ENCODE data around the gene AGAP4. TPM values are rescaled to one million over a fixed set of nuclear protein-coding genes. Genes with fewer than 3 reads are reported as not detected.
"Not testable (repeated sequence)": the region's sequence is repeated elsewhere in the genome, so short reads cannot be mapped to it uniquely, and the experiment has no call there.

Gene AGAP4
- total RNA-seq, 1 donor from 2014 or later = 32.9 TPM

- intact Hi-C loops (cut with micrococcal nuclease) = no loop called here
- H3K4me1 Mint-ChIP-seq (ENCODE audit: low read depth) = no peaks in the 10 kb centered on the region
- no peaks in the 10 kb centered on the region for H3K27me3 Mint-ChIP-seq (ENCODE audit: low read depth)
- H3K9me3 Mint-ChIP-seq = no peaks in the 10 kb centered on the region
- no peak overlapping the region for H3K27ac Mint-ChIP-seq
- no peak for DNase-seq (ENCODE audit: low spot score)
- no peak overlapping the region for H3K4me3 Mint-ChIP-seq (ENCODE audit: low read depth)
- H3K36me3 Mint-ChIP-seq (ENCODE audit: low read depth) = no peaks in the 10 kb centered on the region
These were observed 30.0 kb downstream of the AGAP4 start for GRCh38 chr10:45817130-45817859.

GRCh38 chr10:45814146-45814545, 33.2 kb downstream of the AGAP4 start:
- DNase-seq (ENCODE audit: low spot score); H3K4me1 Mint-ChIP-seq (ENCODE audit: low read depth); H3K9me3 Mint-ChIP-seq; H3K27me3 Mint-ChIP-seq (ENCODE audit: low read depth); intact Hi-C loops (cut with micrococcal nuclease); H3K36me3 Mint-ChIP-seq (ENCODE audit: low read depth); H3K4me3 Mint-ChIP-seq (ENCODE audit: low read depth); H3K27ac Mint-ChIP-seq: not testable (repeated sequence)

GRCh38 chr10:45812959-45813358, 34.3 kb downstream of the AGAP4 start:
- DNase-seq (ENCODE audit: low spot score); H3K4me1 Mint-ChIP-seq (ENCODE audit: low read depth); H3K36me3 Mint-ChIP-seq (ENCODE audit: low read depth); H3K27ac Mint-ChIP-seq; H3K4me3 Mint-ChIP-seq (ENCODE audit: low read depth); H3K27me3 Mint-ChIP-seq (ENCODE audit: low read depth); intact Hi-C loops (cut with micrococcal nuclease); H3K9me3 Mint-ChIP-seq: not testable (repeated sequence)

DNA sequence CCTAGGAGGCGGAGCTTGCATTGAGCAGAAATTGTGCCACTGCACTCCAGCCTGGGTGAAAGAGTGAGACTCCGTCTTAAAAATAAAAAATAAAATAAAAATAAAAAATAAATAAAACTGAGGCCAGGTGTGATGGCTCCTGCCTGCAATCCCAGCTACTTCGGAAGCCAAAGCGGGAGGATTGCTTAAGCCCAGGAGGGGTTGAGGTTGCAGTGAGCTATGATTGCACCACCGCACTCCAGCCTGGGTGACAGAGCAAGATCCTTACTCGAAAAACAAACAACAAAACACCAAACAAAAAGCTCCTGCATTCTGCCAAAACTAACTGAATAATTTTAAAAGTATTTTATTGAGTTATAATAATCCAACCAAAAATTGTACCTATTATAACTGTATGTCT, 36.2 kb downstream of the AGAP4 start:
- no peak for DNase-seq (ENCODE audit: low spot score)
- H3K4me1 Mint-ChIP-seq (ENCODE audit: low read depth) = no peaks in the 10 kb centered on the region
- H3K27me3 Mint-ChIP-seq (ENCODE audit: low read depth) = peaks cover 6% of the 10 kb centered on the region
- intact Hi-C loops (cut with micrococcal nuclease) = no loop called here
- H3K9me3 Mint-ChIP-seq = no peaks in the 10 kb centered on the region
- H3K27ac Mint-ChIP-seq = no peak overlapping the region
- no peaks in the 10 kb centered on the region for H3K36me3 Mint-ChIP-seq (ENCODE audit: low read depth)
- no peak overlapping the region for H3K4me3 Mint-ChIP-seq (ENCODE audit: low read depth)

GRCh38 chr10:45809837-45810236, 37.5 kb downstream of the AGAP4 start:
- Mint-ChIP-seq H3K27ac (no peak overlapping the region), H3K27me3 (ENCODE audit: low read depth) (peaks cover 8% of the 10 kb centered on the region), H3K4me1 (ENCODE audit: low read depth) (no peaks in the 10 kb centered on the region), H3K9me3 (no peaks in the 10 kb centered on the region), H3K4me3 (ENCODE audit: low read depth) (no peak overlapping the region), H3K36me3 (ENCODE audit: low read depth) (no peaks in the 10 kb centered on the region)
- DNase-seq (ENCODE audit: low spot score) = no peak
- intact Hi-C loops (cut with micrococcal nuclease) = no loop called here

DNA sequence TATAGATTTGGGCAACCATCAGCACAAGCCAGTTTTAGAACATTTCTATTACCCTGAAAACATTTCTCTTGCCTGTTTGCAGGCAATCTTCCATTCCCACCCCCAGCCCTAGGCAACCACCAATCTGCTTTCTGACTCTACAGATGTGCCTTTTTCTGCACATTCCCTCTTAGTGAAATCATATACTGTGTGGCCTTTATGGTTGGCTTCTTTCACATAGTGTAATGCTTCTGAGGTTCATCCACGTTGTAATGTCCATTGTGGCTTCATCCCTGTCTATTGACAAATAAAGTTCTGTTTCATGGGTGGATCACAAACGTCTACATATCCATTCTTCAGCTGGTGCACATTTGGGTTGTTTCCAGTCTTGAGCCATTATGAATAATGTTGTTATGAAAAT, 42.3 kb downstream of the AGAP4 start:
- H3K27ac Mint-ChIP-seq; H3K36me3 Mint-ChIP-seq (ENCODE audit: low read depth); H3K27me3 Mint-ChIP-seq (ENCODE audit: low read depth); intact Hi-C loops (cut with micrococcal nuclease); H3K9me3 Mint-ChIP-seq; H3K4me3 Mint-ChIP-seq (ENCODE audit: low read depth); DNase-seq (ENCODE audit: low spot score); H3K4me1 Mint-ChIP-seq (ENCODE audit: low read depth): not testable (repeated sequence)

DNA sequence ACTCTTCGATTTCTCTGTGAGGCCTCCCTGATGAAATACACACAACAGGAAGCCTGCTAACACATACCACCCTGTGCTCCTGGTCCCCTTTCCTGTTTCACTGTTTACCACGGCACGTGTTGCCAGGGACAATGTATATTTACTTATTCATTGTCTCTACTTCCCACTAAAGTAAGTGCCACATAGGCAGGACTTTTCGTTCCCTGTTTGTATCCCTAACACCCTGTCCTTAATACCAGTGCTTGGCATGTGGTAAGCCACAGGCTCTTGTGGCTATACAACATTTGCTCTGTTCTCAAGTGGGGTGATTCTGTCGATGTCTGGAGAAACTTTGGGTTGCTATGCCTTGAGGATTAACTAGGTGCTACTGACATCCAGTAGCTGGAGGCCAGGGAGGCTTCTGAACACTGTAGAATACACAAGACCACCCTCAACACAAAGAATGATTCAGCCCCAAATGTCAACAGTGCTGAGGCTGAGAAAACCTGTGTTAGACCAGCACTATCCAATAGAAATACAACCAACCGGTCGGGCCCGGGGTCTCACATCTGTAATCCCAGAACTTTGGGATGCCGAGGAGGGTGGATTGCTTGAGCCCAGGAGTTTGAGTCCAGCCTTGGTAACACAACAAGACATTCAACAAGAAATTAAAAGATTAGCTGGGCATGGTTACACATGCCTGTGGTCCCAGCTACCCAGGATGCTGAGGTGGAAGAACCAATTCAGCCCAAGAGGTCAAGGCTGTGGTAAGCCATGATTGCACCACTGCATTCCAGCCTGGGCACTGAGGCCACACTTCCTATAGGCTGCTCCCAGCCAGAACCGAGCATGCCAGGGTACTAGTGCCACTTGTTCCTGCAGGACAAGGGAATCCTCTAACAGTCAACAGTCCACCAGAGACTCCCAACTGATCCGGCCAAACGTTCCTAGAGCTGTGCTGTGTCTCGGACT, 44.0 kb downstream of the AGAP4 start:
- H3K9me3 Mint-ChIP-seq; H3K4me3 Mint-ChIP-seq (ENCODE audit: low read depth); H3K36me3 Mint-ChIP-seq (ENCODE audit: low read depth); H3K27ac Mint-ChIP-seq; H3K4me1 Mint-ChIP-seq (ENCODE audit: low read depth); H3K27me3 Mint-ChIP-seq (ENCODE audit: low read depth); DNase-seq (ENCODE audit: low spot score); intact Hi-C loops (cut with micrococcal nuclease): not testable (repeated sequence)

GRCh38 chr10:45794761-45795160, 52.5 kb downstream of the AGAP4 start:
- H3K4me1 Mint-ChIP-seq (ENCODE audit: low read depth); H3K9me3 Mint-ChIP-seq; H3K4me3 Mint-ChIP-seq (ENCODE audit: low read depth); intact Hi-C loops (cut with micrococcal nuclease); H3K27me3 Mint-ChIP-seq (ENCODE audit: low read depth); H3K27ac Mint-ChIP-seq; H3K36me3 Mint-ChIP-seq (ENCODE audit: low read depth); DNase-seq (ENCODE audit: low spot score): not testable (repeated sequence)

DNA sequence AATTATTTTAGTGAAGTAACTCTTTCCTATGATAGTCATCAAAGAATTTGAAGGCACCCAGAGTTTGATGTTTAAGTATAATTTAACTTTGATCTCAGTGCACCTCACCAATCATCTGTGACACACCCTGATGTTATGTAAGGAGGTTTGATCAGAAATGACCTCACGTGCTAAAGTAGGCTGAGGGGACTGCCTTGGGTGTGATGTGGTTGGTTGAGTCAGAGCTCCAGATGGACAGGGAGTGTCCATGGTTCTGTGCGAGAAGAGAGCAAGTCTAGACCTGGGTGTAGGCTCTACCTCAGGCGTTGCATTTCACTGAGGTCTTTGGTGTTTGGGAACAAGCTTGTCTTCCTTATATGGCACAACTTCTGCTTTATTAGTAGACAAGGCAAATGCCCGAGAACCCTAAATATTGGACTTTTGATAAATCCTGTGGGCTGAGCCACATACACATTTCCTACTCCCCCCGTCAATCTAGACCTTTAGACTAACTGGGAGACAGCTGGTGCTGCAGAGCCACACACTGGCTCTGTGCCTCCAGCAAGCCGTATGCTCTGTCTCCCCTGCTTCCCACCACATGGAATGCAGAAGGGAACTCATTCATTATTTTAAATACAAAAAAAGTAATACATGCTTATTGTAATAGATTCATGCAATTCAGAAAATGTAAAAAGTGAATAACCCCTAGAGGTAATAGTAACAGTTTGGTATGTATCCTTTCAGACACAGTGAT, 56.4 kb downstream of the AGAP4 start:
- H3K4me1 Mint-ChIP-seq (ENCODE audit: low read depth); DNase-seq (ENCODE audit: low spot score); H3K9me3 Mint-ChIP-seq; intact Hi-C loops (cut with micrococcal nuclease); H3K4me3 Mint-ChIP-seq (ENCODE audit: low read depth); H3K27me3 Mint-ChIP-seq (ENCODE audit: low read depth); H3K27ac Mint-ChIP-seq: not testable (repeated sequence)
- H3K36me3 Mint-ChIP-seq (ENCODE audit: low read depth) = peaks cover 19% of the 10 kb centered on the region

DNA sequence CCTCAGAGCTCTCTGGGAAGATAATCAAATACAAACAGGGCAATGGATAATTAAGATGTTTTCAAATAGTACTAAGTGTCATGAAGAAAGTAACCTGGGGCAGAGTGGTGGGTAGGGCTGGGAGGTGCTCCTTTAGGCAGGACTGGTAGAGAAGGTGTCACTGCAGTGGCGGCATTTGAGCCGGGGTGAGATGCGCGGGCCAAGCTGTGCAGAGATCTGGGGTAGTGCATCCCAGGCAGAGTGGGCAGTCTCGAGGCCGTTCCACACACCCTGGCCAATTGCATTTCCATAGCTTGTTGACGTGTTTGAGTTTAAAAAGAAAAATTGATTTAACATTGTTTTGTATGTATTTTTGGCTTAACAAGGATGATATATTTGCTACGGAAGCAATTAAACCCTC, 57.3 kb downstream of the AGAP4 start:
- intact Hi-C loops (cut with micrococcal nuclease); H3K4me3 Mint-ChIP-seq (ENCODE audit: low read depth); H3K27ac Mint-ChIP-seq: not testable (repeated sequence)

GRCh38 chr10:45787212-45787741, 60.0 kb downstream of the AGAP4 start:
- H3K27ac Mint-ChIP-seq; DNase-seq (ENCODE audit: low spot score); H3K27me3 Mint-ChIP-seq (ENCODE audit: low read depth); H3K4me1 Mint-ChIP-seq (ENCODE audit: low read depth); H3K9me3 Mint-ChIP-seq; intact Hi-C loops (cut with micrococcal nuclease); H3K4me3 Mint-ChIP-seq (ENCODE audit: low read depth): not testable (repeated sequence)
- H3K36me3 Mint-ChIP-seq (ENCODE audit: low read depth) = peaks cover 26% of the 10 kb centered on the region

More for the DNA sequence above, 57.3 kb downstream of the AGAP4 start:
- H3K27me3 Mint-ChIP-seq (ENCODE audit: low read depth); DNase-seq (ENCODE audit: low spot score); H3K9me3 Mint-ChIP-seq; H3K4me1 Mint-ChIP-seq (ENCODE audit: low read depth): not testable (repeated sequence)
- H3K36me3 Mint-ChIP-seq (ENCODE audit: low read depth) = peaks cover 22% of the 10 kb centered on the region

GRCh38 chr10:45786217-45786616, 61.1 kb downstream of the AGAP4 start:
- H3K9me3 Mint-ChIP-seq; intact Hi-C loops (cut with micrococcal nuclease); DNase-seq (ENCODE audit: low spot score); H3K27ac Mint-ChIP-seq; H3K27me3 Mint-ChIP-seq (ENCODE audit: low read depth); H3K4me3 Mint-ChIP-seq (ENCODE audit: low read depth); H3K4me1 Mint-ChIP-seq (ENCODE audit: low read depth): not testable (repeated sequence)
- H3K36me3 Mint-ChIP-seq (ENCODE audit: low read depth) = peaks cover 23% of the 10 kb centered on the region

Data from activated T-helper 2 cell treated with anti-CD3 and anti-CD28 coated beads, Interferon-gamma antibody, Interleukin-2, Interleukin-4, amounts not matched to agents 10 μg/mL and 5 μg/mL and 100 μg/mL, durations not matched to agents 14 hours and 24 hours and 36 hours (primary cell).